LNCaP clone FGC (cell line): ENCODE data around the gene FANCG.

Experiments used
- DNase-seq: peaks from one replicate; pipeline ENCODE4 v3.0.0-alpha.2; 2011; ENCODE audit warnings: low read depth
- H3K4me3 ChIP-seq: 2 replicates; pipeline ENCODE4 v1.5.1; 2011; ENCODE audit warnings: mild to moderate bottlenecking, low read depth, low read length, control low read depth
- CTCF ChIP-seq: IDR thresholded peaks from 2 replicates; pipeline ENCODE4 v1.5.1; 2012; ENCODE audit warnings: mild to moderate bottlenecking; ENCODE audit not compliant: control insufficient read depth, insufficient read depth; ENCODE audit errors: extremely low read depth

Gene FANCG

GRCh38 chr9:35056571-35057270 is 23.0 kb downstream of the FANCG start:
- DNase-seq: no peak
- no peak for TF ChIP-seq CTCF
- H3K4me3 ChIP-seq: no peak overlapping the region

DNA sequence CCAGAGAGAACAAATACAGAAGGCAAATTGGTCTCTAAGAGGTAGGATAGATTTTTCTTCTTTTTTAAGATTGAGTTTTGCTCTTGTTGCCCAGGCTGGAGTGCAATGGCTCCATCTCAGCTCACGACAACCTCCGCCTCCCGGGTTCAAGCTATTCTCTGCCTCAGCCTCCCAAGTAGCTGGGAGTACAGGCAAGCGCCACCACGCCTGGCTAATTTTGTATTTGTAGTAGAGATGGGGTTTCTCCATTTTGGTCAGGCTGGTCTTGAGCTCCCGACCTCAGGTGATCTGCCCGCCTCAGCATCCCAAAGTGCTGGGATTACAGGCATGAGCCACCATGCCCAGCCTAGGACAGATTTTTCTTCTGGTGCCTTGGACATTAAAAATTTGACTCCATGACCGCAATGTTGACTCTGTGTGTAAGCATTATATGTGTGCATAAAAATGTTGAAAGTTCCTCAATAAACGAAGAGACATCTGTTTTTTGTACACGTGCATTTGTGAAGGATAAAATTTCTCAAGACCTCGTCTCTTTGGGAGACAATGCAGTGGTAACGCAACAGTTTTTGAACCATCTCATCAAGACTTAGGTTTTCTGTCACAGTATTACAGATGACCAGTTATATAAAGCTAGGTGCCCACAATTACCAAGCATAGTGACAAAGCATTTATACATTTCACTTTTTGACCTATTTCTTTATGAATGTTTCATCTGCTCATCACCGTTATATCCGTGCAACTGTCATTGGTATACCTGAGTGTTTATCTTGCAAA is 24.7 kb downstream of the FANCG start:
- H3K4me3 ChIP-seq: no peak overlapping the region
- no peak for TF ChIP-seq CTCF
- no peak for DNase-seq

DNA sequence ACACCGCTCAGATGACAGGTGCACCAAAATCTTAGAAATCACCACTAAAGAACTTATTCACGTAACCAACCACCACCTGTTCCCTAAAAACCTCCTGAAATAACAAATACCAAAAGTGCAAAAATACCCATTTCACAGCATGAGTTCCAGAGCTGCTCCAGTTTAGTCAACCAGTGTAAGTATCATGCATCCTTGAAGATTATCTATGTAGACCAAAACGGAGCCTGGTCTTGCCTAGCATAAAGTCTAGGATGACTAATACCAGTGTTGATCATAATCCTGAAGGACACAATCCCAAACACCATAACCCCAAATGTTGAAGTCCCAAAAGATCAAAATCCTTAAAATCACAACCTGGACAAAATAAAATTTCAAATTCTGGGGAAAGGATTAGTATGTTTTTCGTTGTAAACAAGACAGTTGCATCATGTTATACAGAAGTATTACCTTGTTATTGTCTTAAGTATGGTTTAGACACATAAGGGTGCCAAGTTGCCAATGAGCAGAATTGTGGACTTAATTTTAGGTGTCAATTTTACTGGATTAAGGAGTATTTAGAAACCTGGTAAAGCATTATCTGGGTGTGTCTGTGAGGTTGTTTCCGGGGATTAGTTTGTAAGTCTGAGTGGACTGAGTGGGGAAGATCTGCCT is 25.4 kb downstream of the FANCG start:
- DNase-seq: no peak
- no peak overlapping the region for H3K4me3 ChIP-seq
- no peak for TF ChIP-seq CTCF

DNA sequence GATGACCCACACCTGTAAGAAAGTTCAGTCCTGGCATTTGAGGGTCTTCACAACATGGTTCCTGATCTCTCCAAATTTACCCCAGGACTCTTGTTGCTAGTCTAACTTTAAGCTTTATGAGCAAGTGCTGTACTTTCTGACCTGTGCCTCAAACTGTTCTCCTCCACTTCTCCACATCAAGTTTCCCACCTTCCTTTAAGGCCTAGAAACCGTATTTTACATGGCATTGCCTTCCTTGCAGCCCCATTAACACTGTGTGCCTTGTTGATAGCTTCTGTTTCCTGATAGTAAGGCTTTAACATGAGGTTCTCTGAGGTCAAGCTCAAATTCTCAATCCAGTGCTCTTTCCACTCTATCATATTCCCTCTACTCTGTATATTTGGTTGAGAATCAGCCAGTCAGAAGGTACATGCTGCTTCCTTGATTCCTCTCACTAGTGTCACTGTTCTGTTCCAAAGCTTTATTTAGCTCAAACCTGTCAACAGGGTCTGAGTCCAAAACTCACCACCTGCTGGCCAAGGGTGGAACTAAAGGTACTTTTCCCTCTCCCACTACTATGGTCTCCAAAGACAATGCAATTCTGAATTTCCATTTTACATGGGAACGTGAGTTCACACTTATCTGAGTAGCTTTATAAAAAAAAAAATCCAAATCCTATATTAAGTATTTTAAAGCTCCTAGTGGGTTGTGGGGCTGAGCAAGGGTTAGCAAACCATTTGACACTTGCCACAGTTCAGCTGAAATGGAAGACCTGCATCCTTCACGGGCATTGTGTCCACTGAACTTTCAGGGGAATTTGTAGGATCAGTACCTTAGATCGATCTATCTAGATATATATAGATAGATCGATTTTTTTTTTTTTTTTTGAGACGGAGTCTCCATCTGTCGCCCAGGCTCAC is 28.4 kb downstream of the FANCG start:
- no peak overlapping the region for H3K4me3 ChIP-seq
- DNase-seq: peak; percentile 17
- peak; percentile 64 for TF ChIP-seq CTCF

DNA sequence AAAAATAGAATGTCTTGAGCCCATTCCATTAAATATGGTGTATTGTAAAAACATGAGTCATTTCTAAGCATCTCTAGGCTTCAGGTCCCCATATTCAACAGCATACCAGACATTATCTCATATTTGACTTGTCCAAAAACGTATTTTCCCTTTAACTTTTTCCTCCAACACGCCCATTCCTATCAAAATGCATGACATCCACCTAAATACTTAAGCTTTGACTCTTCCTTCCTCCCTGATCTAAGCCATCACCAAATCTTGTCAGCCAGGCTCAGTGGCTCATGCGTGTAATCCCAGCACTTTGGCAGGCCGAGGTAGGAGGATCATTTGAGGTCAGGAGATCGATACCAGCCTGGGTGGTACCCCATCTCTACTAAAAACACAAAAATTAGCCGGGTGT is 31.2 kb downstream of the FANCG start:
- DNase-seq: no peak
- TF ChIP-seq CTCF: no peak
- no peak overlapping the region for H3K4me3 ChIP-seq

DNA sequence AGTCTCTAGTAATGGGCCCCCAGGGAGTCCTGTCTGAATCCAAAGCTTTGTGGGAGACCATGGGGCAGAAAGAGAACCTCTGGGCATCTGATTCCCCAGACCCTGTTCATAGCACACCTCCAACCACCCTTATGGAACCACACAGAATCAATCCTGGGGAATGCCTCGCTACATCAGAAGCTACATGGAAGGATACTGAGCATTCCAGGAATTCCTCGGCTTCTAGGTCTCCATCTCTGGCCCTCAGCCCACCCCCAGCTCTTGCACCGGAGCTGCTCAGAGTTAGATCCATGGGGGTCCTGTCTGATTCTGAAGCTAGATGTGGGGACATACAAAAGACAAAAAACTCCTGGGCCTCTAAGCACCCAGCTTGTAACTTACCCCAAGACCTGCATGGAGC is 35.7 kb downstream of the FANCG start:
- no peak for DNase-seq
- no peak overlapping the region for H3K4me3 ChIP-seq
- no peak for TF ChIP-seq CTCF
